HepG2 (cell line): ENCODE data around the gene ASIC3. TPM values are rescaled to one million over a fixed set of nuclear protein-coding genes. Genes with fewer than 3 reads are reported as not detected.

Source experiments
- FLYWCH1 ChIP-seq: sonication (generic); formaldehyde crosslinking; IDR thresholded peaks from 2 replicates; pipeline ENCODE4 v1.8.1; 2023; ENCODE audit warnings: mild to moderate bottlenecking, missing genetic modification reagents
- FOXK1 ChIP-seq: sonication (generic); formaldehyde crosslinking; IDR thresholded peaks from 2 replicates; pipeline ENCODE4 v1.4.0; 2020; ENCODE audit warnings: low read depth, missing genetic modification reagents, borderline replicate concordance
- GATAD1 ChIP-seq: IDR thresholded peaks from 2 replicates; pipeline ENCODE4 v1.6.1; 2016; ENCODE audit warnings: missing genetic modification reagents, missing compliant biosample characterization
- GATAD2A ChIP-seq: IDR thresholded peaks from 2 replicates; pipeline ENCODE4 v1.6.1; 2016
- JDP2 ChIP-seq: sonication (generic); formaldehyde crosslinking; IDR thresholded peaks from 2 replicates; pipeline ENCODE4 v1.8.1; 2022; ENCODE audit warnings: missing genetic modification reagents, borderline replicate concordance
- KLF16 ChIP-seq, 2 experiments: sonication (generic) in 1 of 2; formaldehyde crosslinking in 1 of 2; IDR thresholded peaks; 2 replicates each; pipeline versions ENCODE4 v1.6.1 to v1.8.0; 2016 to 2023; ENCODE audit warnings: missing genetic modification reagents in 2 of 2, missing compliant biosample characterization in 1 of 2
- MAF1 ChIP-seq: sonication (generic); formaldehyde crosslinking; IDR thresholded peaks from 2 replicates; pipeline ENCODE4 v1.5.0; 2020; ENCODE audit warnings: missing genetic modification reagents, borderline replicate concordance
- PHF8 ChIP-seq: sonication (generic); formaldehyde crosslinking; IDR thresholded peaks from 2 replicates; pipeline ENCODE4 v1.5.0; 2020; ENCODE audit warnings: missing genetic modification reagents
- POGZ ChIP-seq: sonication (generic); formaldehyde crosslinking; IDR thresholded peaks from 2 replicates; pipeline ENCODE4 v1.4.0; 2020; ENCODE audit warnings: mild to moderate bottlenecking, missing genetic modification reagents
- SUZ12 ChIP-seq: fragments of 150-350 bp; IDR thresholded peaks from 2 replicates; pipeline ENCODE4 v1.6.1; 2014; ENCODE audit warnings: low read depth, low read length
- TCF7L2 ChIP-seq: IDR thresholded peaks from 2 replicates; pipeline ENCODE4 v1.6.1; 2011; ENCODE audit warnings: mild to moderate bottlenecking, low read depth, low read length, moderate library complexity
- U2AF1 ChIP-seq: fragments of 200-400 bp; formaldehyde crosslinking; optimal IDR thresholded peaks from 2 replicates; pipeline ENCODE3; 2017; ENCODE audit warnings: mild to moderate bottlenecking, low read depth, low read length
- U2AF2 ChIP-seq: fragments of 200-400 bp; formaldehyde crosslinking; IDR thresholded peaks from 2 replicates; pipeline ENCODE4 v1.6.1; 2017; ENCODE audit warnings: low read depth, mild to moderate bottlenecking, low read length
- YEATS4 ChIP-seq: sonication (generic); formaldehyde crosslinking; IDR thresholded peaks from 2 replicates; pipeline ENCODE4 v1.4.0; 2020; ENCODE audit warnings: missing genetic modification reagents, borderline replicate concordance
- ZBTB7A ChIP-seq: sonication (generic); formaldehyde crosslinking; IDR thresholded peaks from 2 replicates; pipeline ENCODE4 v1.8.0; 2022; ENCODE audit warnings: mild to moderate bottlenecking, missing genetic modification reagents
- ZFP62 ChIP-seq: sonication (generic); formaldehyde crosslinking; IDR thresholded peaks from 2 replicates; pipeline ENCODE4 v1.4.0; 2020; ENCODE audit warnings: missing genetic modification reagents
- ZKSCAN1 ChIP-seq: fragments of 150-350 bp; IDR thresholded peaks from 2 replicates; pipeline ENCODE4 v1.6.1; 2014; ENCODE audit warnings: low read length
- ZMYM2 ChIP-seq: sonication (generic); formaldehyde crosslinking; IDR thresholded peaks from 2 replicates; pipeline ENCODE4 v1.8.0; 2022; ENCODE audit warnings: mild to moderate bottlenecking, missing genetic modification reagents
- ZNF10 ChIP-seq: sonication (generic); formaldehyde crosslinking; IDR thresholded peaks from 2 replicates; pipeline ENCODE4 v1.4.0; 2020; ENCODE audit warnings: mild to moderate bottlenecking, low read depth, missing genetic modification reagents, borderline replicate concordance
- ZNF331 ChIP-seq: sonication (generic); formaldehyde crosslinking; IDR thresholded peaks from 2 replicates; pipeline ENCODE4 v1.4.0; 2020; ENCODE audit warnings: missing genetic modification reagents
- polyA plus RNA-seq, 8 experiments: library from polyadenylated mRNA; depleted of rRNA in 3 of 8; stranded (reverse) in 7 of 8; unstranded in 1 of 8; fragments of >200 nt; fragmentation: Illumina TruSeq in 4 of 8; extraction: Trizol in 4 of 8; gene quantifications; 2 replicates each; pipeline versions ENCODE4 v1.2.1 to v1.2.3, GENCODE V29; 2011 to 2016; ENCODE audit warnings: low read depth in 4 of 8, missing spikeins in 1 of 8, mixed read lengths in 1 of 8; ENCODE audit not compliant: insufficient read depth in 1 of 8
- total RNA-seq, 5 experiments: library from RNA; depleted of rRNA; stranded (reverse); fragments of >200 nt; fragmentation: Illumina TruSeq; extraction: Trizol; gene quantifications; 2 replicates each; pipeline ENCODE4 v1.2.3, GENCODE V29; 2016; ENCODE audit warnings: low read depth in 1 of 5
- TF ChIP-seq, protein P1 (sequence below): sonication (generic); formaldehyde crosslinking; conservative IDR thresholded peaks from 2 replicates; pipeline ENCODE4 v1.8.0; 2022; ENCODE audit warnings: missing genetic modification reagents
- TF ChIP-seq, protein P2 (sequence below): sonication (generic); formaldehyde crosslinking; IDR thresholded peaks from 2 replicates; pipeline ENCODE4 v1.4.0; 2020; ENCODE audit warnings: mild to moderate bottlenecking, missing genetic modification reagents

The ASIC3 gene
- total and polyA plus RNA-seq, 2 of the 13 experiments (the other 11 are each of a cell fraction or from before 2014, with no cell fraction given): 0.51 TPM; not detected in 1

DNA sequence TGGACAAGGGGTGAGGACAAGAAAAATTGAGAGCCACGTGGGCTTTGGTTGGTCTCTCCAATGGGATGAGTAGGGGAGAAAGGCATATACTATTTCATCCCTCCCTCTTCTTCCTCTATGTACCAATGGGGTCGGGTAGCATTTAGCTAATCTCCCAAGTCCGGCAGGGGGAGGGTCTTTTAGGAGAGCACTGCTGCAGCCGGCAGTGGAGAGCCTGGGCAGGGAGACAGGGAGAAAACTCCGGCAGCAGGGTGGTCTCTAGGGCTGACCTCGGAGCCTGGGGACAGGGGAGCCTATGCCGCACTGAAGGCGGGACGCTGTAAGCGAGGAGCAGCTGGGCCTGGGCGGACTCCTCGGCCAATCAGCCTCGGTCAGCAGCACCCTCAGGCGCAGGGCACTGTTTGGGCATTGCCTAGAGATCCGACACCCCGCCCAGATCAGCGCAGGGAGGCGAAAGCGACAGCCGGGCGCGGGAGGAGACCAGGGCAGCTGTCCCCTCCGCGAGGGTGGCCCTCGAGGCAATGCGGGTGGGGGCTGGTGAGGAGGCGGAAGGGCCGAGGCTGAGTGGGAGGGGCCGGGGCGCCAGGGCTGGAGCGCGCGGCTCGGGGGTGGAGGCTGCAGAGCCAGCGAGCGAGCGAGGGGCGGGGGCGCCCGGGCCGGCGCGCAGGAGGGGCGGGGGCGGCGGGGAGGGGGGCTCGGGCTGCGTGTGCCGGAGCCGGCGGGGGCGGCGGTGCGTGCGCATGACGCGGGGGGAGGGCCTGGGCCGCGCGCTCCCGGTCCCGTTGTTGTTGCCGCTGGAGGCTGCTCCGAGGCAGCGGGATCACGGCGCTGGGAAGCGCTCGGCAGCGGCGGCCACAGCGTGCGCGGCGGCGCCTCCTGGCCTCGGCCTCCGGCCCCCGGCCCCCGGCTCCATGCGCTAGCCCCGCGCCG, 37.6 kb downstream of the ASIC3 start, which contains the start of gene AGAP3 (continued):
- TF ChIP-seq, protein P1, sequence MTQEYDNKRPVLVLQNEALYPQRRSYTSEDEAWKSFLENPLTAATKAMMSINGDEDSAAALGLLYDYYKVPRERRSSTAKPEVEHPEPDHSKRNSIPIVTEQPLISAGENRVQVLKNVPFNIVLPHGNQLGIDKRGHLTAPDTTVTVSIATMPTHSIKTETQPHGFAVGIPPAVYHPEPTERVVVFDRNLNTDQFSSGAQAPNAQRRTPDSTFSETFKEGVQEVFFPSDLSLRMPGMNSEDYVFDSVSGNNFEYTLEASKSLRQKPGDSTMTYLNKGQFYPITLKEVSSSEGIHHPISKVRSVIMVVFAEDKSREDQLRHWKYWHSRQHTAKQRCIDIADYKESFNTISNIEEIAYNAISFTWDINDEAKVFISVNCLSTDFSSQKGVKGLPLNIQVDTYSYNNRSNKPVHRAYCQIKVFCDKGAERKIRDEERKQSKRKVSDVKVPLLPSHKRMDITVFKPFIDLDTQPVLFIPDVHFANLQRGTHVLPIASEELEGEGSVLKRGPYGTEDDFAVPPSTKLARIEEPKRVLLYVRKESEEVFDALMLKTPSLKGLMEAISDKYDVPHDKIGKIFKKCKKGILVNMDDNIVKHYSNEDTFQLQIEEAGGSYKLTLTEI (CRISPR knock-in tag): no peak
- TF ChIP-seq JDP2 (no peak), PHF8 (CRISPR knock-in tag) (peak; percentile 79), GATAD2A (CRISPR knock-in tag) (peak; percentile 37), TCF7L2 (no peak), ZFP62 (CRISPR knock-in tag) (no peak), SUZ12 (no peak), ZNF10 (no peak), ZMYM2 (CRISPR knock-in tag) (no peak), U2AF1 (no peak), MAF1 (CRISPR knock-in tag) (no peak), KLF16 (CRISPR knock-in tag; IDR thresholded peaks at IDR 0.05) (no peak; a peak in 1 of 4 replicates), ZKSCAN1 (no peak), YEATS4 (CRISPR knock-in tag) (no peak), FLYWCH1 (CRISPR knock-in tag) (no peak), U2AF2 (no peak), POGZ (CRISPR knock-in tag) (0 out of 2 replicates have a peak, but pooled peaks have one; percentile 26), FOXK1 (no peak), ZNF331 (CRISPR knock-in tag) (0 out of 2 replicates have a peak, but pooled peaks have one; percentile 36), ZBTB7A (no peak; the same call in 1 of the 2 replicates), GATAD1 (peak; percentile 35; the same call in 1 of the 2 replicates)
- TF ChIP-seq, protein P2, sequence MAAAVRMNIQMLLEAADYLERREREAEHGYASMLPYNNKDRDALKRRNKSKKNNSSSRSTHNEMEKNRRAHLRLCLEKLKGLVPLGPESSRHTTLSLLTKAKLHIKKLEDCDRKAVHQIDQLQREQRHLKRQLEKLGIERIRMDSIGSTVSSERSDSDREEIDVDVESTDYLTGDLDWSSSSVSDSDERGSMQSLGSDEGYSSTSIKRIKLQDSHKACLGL (CRISPR knock-in tag): peak; percentile 46; the same call in 1 of the 2 replicates
